GM19395 (cell line): ENCODE results near the gene POLR1A.

ENCODE experiments used
- ATAC-seq: cut with Tn5 transposase; IDR thresholded peaks from one replicate; pipeline ENCODE4 v1.9.1; 2021; ENCODE audit warnings: mild to moderate bottlenecking, moderate library complexity; ENCODE audit not compliant: unreplicated experiment

Gene POLR1A

GRCh38 chr2:86065512-86065911 lies 40.2 kb downstream of the POLR1A start:
- no peak for ATAC-seq

- ATAC-seq, result no peak
Measured at GRCh38 chr2:86064006-86064405, 41.7 kb downstream of the POLR1A start.

GRCh38 chr2:86062043-86062442 lies 43.6 kb downstream of the POLR1A start:
- ATAC-seq, result no peak

GRCh38 chr2:86056590-86057331 lies 48.9 kb downstream of the POLR1A start:
- ATAC-seq, result no peak

- no peak for ATAC-seq
Measured at GRCh38 chr2:86055314-86055713, 50.4 kb downstream of the POLR1A start.

GRCh38 chr2:86054535-86055082 lies 51.1 kb downstream of the POLR1A start:
- no peak for ATAC-seq

GRCh38 chr2:86053166-86053565 lies 52.5 kb downstream of the POLR1A start:
- ATAC-seq, result no peak

- no peak for ATAC-seq
Measured at GRCh38 chr2:86052676-86053075, 53.0 kb downstream of the POLR1A start.

GRCh38 chr2:86052265-86052664 lies 53.4 kb downstream of the POLR1A start:
- ATAC-seq, result no peak

GRCh38 chr2:86050301-86050700 lies 55.4 kb downstream of the POLR1A start:
- ATAC-seq, result no peak

GRCh38 chr2:86049529-86049928 lies 56.2 kb downstream of the POLR1A start:
- no peak for ATAC-seq

- ATAC-seq, result no peak
Measured at GRCh38 chr2:86048888-86049287, 56.8 kb downstream of the POLR1A start.

- ATAC-seq, result no peak
Measured at GRCh38 chr2:86048383-86048701, 57.3 kb downstream of the POLR1A start.

- ATAC-seq, result no peak
Measured at GRCh38 chr2:86047575-86048382, 57.9 kb downstream of the POLR1A start.

- no peak for ATAC-seq
Measured at GRCh38 chr2:86045541-86045940, 60.1 kb downstream of the POLR1A start.

- ATAC-seq, result no peak
Measured at GRCh38 chr2:86044614-86045013, 61.1 kb downstream of the POLR1A start.

GRCh38 chr2:86044045-86044444 lies 61.6 kb downstream of the POLR1A start:
- ATAC-seq, result no peak

- ATAC-seq, result no peak
Measured at GRCh38 chr2:86042256-86043168, 63.2 kb downstream of the POLR1A start.

- ATAC-seq, result no peak
Measured at GRCh38 chr2:86039963-86040655, 65.6 kb downstream of the POLR1A start.

GRCh38 chr2:86039178-86039962 lies 66.3 kb downstream of the POLR1A start:
- ATAC-seq, result no peak
